ENCODE results near the gene TPPP2.

DNA sequence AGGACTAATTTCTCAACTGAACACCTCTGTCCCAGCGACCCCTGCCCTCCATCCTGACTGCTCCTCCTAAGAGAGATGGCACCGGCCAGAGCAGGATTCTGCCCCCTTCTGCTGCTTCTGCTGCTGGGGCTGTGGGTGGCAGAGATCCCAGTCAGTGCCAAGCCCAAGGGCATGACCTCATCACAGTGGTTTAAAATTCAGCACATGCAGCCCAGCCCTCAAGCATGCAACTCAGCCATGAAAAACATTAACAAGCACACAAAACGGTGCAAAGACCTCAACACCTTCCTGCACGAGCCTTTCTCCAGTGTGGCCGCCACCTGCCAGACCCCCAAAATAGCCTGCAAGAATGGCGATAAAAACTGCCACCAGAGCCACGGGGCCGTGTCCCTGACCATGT lies 12.9 kb downstream of the TPPP2 start:
- TF ChIP-seq, protein P1, sequence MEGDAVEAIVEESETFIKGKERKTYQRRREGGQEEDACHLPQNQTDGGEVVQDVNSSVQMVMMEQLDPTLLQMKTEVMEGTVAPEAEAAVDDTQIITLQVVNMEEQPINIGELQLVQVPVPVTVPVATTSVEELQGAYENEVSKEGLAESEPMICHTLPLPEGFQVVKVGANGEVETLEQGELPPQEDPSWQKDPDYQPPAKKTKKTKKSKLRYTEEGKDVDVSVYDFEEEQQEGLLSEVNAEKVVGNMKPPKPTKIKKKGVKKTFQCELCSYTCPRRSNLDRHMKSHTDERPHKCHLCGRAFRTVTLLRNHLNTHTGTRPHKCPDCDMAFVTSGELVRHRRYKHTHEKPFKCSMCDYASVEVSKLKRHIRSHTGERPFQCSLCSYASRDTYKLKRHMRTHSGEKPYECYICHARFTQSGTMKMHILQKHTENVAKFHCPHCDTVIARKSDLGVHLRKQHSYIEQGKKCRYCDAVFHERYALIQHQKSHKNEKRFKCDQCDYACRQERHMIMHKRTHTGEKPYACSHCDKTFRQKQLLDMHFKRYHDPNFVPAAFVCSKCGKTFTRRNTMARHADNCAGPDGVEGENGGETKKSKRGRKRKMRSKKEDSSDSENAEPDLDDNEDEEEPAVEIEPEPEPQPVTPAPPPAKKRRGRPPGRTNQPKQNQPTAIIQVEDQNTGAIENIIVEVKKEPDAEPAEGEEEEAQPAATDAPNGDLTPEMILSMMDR (IDR thresholded peaks at IDR 0.05) = no peak
- TF ChIP-seq, protein P2, sequence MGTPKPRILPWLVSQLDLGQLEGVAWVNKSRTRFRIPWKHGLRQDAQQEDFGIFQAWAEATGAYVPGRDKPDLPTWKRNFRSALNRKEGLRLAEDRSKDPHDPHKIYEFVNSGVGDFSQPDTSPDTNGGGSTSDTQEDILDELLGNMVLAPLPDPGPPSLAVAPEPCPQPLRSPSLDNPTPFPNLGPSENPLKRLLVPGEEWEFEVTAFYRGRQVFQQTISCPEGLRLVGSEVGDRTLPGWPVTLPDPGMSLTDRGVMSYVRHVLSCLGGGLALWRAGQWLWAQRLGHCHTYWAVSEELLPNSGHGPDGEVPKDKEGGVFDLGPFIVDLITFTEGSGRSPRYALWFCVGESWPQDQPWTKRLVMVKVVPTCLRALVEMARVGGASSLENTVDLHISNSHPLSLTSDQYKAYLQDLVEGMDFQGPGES (IDR thresholded peaks at IDR 0.05; ENCODE audit: low read depth, low read length) = no peak
- no peak for TF ChIP-seq JUND (IDR thresholded peaks at IDR 0.05)
- TF ChIP-seq POLR2AphosphoS5 (IDR thresholded peaks at IDR 0.05; ENCODE audit: low read depth, low read length) = no peak
- TF ChIP-seq, protein P3, sequence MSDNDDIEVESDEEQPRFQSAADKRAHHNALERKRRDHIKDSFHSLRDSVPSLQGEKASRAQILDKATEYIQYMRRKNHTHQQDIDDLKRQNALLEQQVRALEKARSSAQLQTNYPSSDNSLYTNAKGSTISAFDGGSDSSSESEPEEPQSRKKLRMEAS (IDR thresholded peaks at IDR 0.05; ENCODE audit: low read depth) = peak; percentile 29; the same call in 1 of the 2 replicates
- no peak for TF ChIP-seq EZH2phosphoT487 (IDR thresholded peaks at IDR 0.05; ENCODE audit: borderline replicate concordance, low read depth)
- TF ChIP-seq, protein P4, sequence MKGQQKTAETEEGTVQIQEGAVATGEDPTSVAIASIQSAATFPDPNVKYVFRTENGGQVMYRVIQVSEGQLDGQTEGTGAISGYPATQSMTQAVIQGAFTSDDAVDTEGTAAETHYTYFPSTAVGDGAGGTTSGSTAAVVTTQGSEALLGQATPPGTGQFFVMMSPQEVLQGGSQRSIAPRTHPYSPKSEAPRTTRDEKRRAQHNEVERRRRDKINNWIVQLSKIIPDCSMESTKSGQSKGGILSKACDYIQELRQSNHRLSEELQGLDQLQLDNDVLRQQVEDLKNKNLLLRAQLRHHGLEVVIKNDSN (IDR thresholded peaks at IDR 0.05; ENCODE audit: borderline replicate concordance, low read depth) = no peak
- TF ChIP-seq RAD21 (IDR thresholded peaks at IDR 0.05; ENCODE audit: low read length) = no peak
- no peak for TF ChIP-seq EP300 (IDR thresholded peaks at IDR 0.05; ENCODE audit: borderline replicate concordance in 1 of 2, low read depth in 1 of 2, low read length in 1 of 2)
- no peak for TF ChIP-seq NFIC (IDR thresholded peaks at IDR 0.05; ENCODE audit: borderline replicate concordance)
- TF ChIP-seq TEAD4 (IDR thresholded peaks at IDR 0.05; ENCODE audit: borderline replicate concordance, insufficient read depth) = no peak
- no peak for TF ChIP-seq YY1 (IDR thresholded peaks at IDR 0.05; ENCODE audit: low read depth)
- no peak for TF ChIP-seq FOSL2 (IDR thresholded peaks at IDR 0.05; ENCODE audit: borderline replicate concordance, low read depth)
